HepG2 (cell line): ENCODE results near the gene MCRS1. TPM values are rescaled to one million over a fixed set of nuclear protein-coding genes. Genes with fewer than 3 reads are reported as not detected.

Experiments
- ATAD3A ChIP-seq: sonication (generic); formaldehyde crosslinking; IDR thresholded peaks from 2 replicates; pipeline ENCODE4 v1.4.0; 2020; ENCODE audit warnings: missing genetic modification reagents
- CBX1 ChIP-seq: IDR thresholded peaks from one replicate; pipeline ENCODE4 v1.6.1; 2016; ENCODE audit warnings: antibody characterized with exemption, low read depth
- GFI1 ChIP-seq: sonication (generic); formaldehyde crosslinking; IDR thresholded peaks from 2 replicates; pipeline ENCODE4 v1.5.0; 2020; ENCODE audit warnings: missing genetic modification reagents, mild to moderate bottlenecking, borderline replicate concordance
- HNRNPL ChIP-seq: fragments of 200-400 bp; formaldehyde crosslinking; IDR thresholded peaks from 2 replicates; pipeline ENCODE4 v1.6.1; 2017; ENCODE audit warnings: mild to moderate bottlenecking, low read depth, low read length
- MAZ ChIP-seq, 2 experiments: sonication (generic) in 1 of 2; formaldehyde crosslinking in 1 of 2; IDR thresholded peaks; 2 replicates each; pipeline versions ENCODE4 v1.5.0 to v1.6.1; 2012 to 2020; ENCODE audit warnings: low read depth in 2 of 2, mild to moderate bottlenecking in 2 of 2, borderline replicate concordance in 1 of 2, improper control_type of control experiment in 1 of 2, low read length in 1 of 2, missing genetic modification reagents in 1 of 2, moderate library complexity in 1 of 2
- MEF2D ChIP-seq: sonication (generic); formaldehyde crosslinking; IDR thresholded peaks from 2 replicates; pipeline ENCODE4 v1.5.1; 2020; ENCODE audit warnings: mild to moderate bottlenecking, missing genetic modification reagents
- MIXL1 ChIP-seq: IDR thresholded peaks from 2 replicates; pipeline ENCODE4 v1.6.1; 2016
- SYNCRIP ChIP-seq: fragments of 200-400 bp; formaldehyde crosslinking; IDR thresholded peaks from 2 replicates; pipeline ENCODE4 v1.6.1; 2018; ENCODE audit warnings: mild to moderate bottlenecking, low read depth, low read length; ENCODE audit not compliant: insufficient read depth
- TOE1 ChIP-seq: sonication (generic); formaldehyde crosslinking; IDR thresholded peaks from 2 replicates; pipeline ENCODE4 v1.4.0; 2020; ENCODE audit warnings: mild to moderate bottlenecking, missing genetic modification reagents
- ZBTB20 ChIP-seq: sonication (generic); formaldehyde crosslinking; IDR thresholded peaks from 2 replicates; pipeline ENCODE4 v1.8.1; 2023; ENCODE audit warnings: missing genetic modification reagents, low read depth, mild to moderate bottlenecking, borderline replicate concordance
- ZFX ChIP-seq: sonication (generic); formaldehyde crosslinking; IDR thresholded peaks from 2 replicates; pipeline ENCODE4 v1.4.0; 2020; ENCODE audit warnings: mild to moderate bottlenecking, low read depth, missing genetic modification reagents, moderate library complexity
- ZNF292 ChIP-seq: sonication (generic); formaldehyde crosslinking; IDR thresholded peaks from 2 replicates; pipeline ENCODE4 v1.8.1; 2022; ENCODE audit warnings: mild to moderate bottlenecking, low read depth, missing genetic modification reagents, borderline replicate concordance
- ZNF644 ChIP-seq: IDR thresholded peaks from 2 replicates; pipeline ENCODE4 v1.6.1; 2016; ENCODE audit warnings: low read depth
- ZNF713 ChIP-seq: sonication (generic); formaldehyde crosslinking; IDR thresholded peaks from 2 replicates; pipeline ENCODE4 v1.4.0; 2020; ENCODE audit warnings: mild to moderate bottlenecking, missing genetic modification reagents
- ZZZ3 ChIP-seq: sonication (generic); formaldehyde crosslinking; IDR thresholded peaks from 2 replicates; pipeline ENCODE4 v1.4.0; 2020; ENCODE audit warnings: missing genetic modification reagents, mild to moderate bottlenecking, borderline replicate concordance
- polyA plus RNA-seq, 8 experiments: library from polyadenylated mRNA; depleted of rRNA in 3 of 8; stranded (reverse) in 7 of 8; unstranded in 1 of 8; fragments of >200 nt; fragmentation: Illumina TruSeq in 4 of 8; extraction: Trizol in 4 of 8; gene quantifications; 2 replicates each; pipeline versions ENCODE4 v1.2.1 to v1.2.3, GENCODE V29; 2011 to 2016; ENCODE audit warnings: low read depth in 4 of 8, missing spikeins in 1 of 8, mixed read lengths in 1 of 8; ENCODE audit not compliant: insufficient read depth in 1 of 8
- total RNA-seq, 5 experiments: library from RNA; depleted of rRNA; stranded (reverse); fragments of >200 nt; fragmentation: Illumina TruSeq; extraction: Trizol; gene quantifications; 2 replicates each; pipeline ENCODE4 v1.2.3, GENCODE V29; 2016; ENCODE audit warnings: low read depth in 1 of 5
- TF ChIP-seq, protein P1 (sequence below): sonication (generic); formaldehyde crosslinking; IDR thresholded peaks from 2 replicates; pipeline ENCODE4 v1.4.0; 2020; ENCODE audit warnings: missing genetic modification reagents, borderline replicate concordance
- TF ChIP-seq, protein P2 (sequence below): sonication (generic); formaldehyde crosslinking; IDR thresholded peaks from 2 replicates; pipeline ENCODE4 v1.5.0; 2020; ENCODE audit warnings: missing genetic modification reagents
- TF ChIP-seq, protein P3 (sequence below), 2 experiments: sonication (generic) in 1 of 2; formaldehyde crosslinking in 1 of 2; IDR thresholded peaks; 2 replicates each; pipeline versions ENCODE4 v1.4.0 to v1.6.1; 2016 to 2020; ENCODE audit warnings: borderline replicate concordance in 1 of 2, low read depth in 1 of 2, mild to moderate bottlenecking in 1 of 2, missing genetic modification reagents in 1 of 2
- TF ChIP-seq, protein P4 (sequence below): IDR thresholded peaks from 2 replicates; pipeline ENCODE4 v1.6.1; 2016; ENCODE audit warnings: missing compliant biosample characterization, missing genetic modification reagents, borderline replicate concordance
- TF ChIP-seq, protein P5 (sequence below): sonication (generic); formaldehyde crosslinking; IDR thresholded peaks from 2 replicates; pipeline ENCODE4 v1.5.0; 2020; ENCODE audit warnings: missing genetic modification reagents

MCRS1 gene
- total and polyA plus RNA-seq, 2 of the 13 experiments (the other 11 are each of a cell fraction or from before 2014, with no cell fraction given): 51.0 to 66.3 TPM

DNA sequence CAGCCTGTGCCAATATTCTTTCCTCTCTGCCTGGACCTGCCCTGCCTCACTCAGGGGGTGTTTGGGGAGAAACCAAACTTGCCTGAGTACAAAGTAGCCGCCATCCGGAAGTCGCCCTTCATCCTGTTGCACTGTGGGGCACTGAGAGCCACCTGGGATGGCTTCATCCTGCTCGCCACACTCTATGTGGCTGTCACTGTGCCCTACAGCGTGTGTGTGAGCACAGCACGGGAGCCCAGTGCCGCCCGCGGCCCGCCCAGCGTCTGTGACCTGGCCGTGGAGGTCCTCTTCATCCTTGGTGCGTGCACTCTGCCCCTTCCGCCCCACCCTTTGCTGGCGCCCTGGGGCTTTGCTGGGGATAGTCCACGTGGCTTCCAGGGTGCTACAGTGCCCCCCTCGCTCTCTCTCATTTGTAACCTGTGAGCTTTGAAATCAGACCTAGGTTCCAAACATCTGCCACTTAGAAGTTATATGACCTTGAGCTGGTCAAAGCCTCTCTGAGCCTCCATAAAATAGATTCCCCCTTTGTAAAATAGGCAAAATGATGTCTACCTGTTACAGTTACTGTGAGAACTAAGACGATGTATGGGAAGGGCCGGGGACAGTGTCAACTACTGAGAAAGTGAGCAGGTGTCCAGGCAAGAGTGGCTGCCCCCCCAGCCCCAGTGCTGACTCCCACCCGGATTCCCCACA is 24.6 kb downstream of the MCRS1 start (continued):
- TF ChIP-seq ZBTB20 (CRISPR knock-in tag): no peak
- TF ChIP-seq ZNF292 (CRISPR knock-in tag): no peak
- TF ChIP-seq, protein P1, sequence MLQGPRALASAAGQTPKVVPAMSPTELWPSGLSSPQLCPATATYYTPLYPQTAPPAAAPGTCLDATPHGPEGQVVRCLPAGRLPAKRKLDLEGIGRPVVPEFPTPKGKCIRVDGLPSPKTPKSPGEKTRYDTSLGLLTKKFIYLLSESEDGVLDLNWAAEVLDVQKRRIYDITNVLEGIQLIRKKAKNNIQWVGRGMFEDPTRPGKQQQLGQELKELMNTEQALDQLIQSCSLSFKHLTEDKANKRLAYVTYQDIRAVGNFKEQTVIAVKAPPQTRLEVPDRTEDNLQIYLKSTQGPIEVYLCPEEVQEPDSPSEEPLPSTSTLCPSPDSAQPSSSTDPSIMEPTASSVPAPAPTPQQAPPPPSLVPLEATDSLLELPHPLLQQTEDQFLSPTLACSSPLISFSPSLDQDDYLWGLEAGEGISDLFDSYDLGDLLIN (CRISPR knock-in tag): no peak
- TF ChIP-seq HNRNPL: no peak
- TF ChIP-seq ZNF644 (CRISPR knock-in tag): no peak
- TF ChIP-seq, protein P2, sequence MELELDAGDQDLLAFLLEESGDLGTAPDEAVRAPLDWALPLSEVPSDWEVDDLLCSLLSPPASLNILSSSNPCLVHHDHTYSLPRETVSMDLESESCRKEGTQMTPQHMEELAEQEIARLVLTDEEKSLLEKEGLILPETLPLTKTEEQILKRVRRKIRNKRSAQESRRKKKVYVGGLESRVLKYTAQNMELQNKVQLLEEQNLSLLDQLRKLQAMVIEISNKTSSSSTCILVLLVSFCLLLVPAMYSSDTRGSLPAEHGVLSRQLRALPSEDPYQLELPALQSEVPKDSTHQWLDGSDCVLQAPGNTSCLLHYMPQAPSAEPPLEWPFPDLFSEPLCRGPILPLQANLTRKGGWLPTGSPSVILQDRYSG: no peak
- no peak for TF ChIP-seq ZNF713
- TF ChIP-seq MEF2D (CRISPR knock-in tag): no peak
- TF ChIP-seq, protein P3, sequence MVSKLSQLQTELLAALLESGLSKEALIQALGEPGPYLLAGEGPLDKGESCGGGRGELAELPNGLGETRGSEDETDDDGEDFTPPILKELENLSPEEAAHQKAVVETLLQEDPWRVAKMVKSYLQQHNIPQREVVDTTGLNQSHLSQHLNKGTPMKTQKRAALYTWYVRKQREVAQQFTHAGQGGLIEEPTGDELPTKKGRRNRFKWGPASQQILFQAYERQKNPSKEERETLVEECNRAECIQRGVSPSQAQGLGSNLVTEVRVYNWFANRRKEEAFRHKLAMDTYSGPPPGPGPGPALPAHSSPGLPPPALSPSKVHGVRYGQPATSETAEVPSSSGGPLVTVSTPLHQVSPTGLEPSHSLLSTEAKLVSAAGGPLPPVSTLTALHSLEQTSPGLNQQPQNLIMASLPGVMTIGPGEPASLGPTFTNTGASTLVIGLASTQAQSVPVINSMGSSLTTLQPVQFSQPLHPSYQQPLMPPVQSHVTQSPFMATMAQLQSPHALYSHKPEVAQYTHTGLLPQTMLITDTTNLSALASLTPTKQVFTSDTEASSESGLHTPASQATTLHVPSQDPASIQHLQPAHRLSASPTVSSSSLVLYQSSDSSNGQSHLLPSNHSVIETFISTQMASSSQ (IDR thresholded peaks at IDR 0.05; ENCODE audit: low read depth): no peak
- TF ChIP-seq, protein P3 (CRISPR knock-in tag; IDR thresholded peaks at IDR 0.05; ENCODE audit: borderline replicate concordance): no peak
- TF ChIP-seq ZFX: peak; percentile 41; the same call in 1 of the 2 replicates
- TF ChIP-seq, protein P4, sequence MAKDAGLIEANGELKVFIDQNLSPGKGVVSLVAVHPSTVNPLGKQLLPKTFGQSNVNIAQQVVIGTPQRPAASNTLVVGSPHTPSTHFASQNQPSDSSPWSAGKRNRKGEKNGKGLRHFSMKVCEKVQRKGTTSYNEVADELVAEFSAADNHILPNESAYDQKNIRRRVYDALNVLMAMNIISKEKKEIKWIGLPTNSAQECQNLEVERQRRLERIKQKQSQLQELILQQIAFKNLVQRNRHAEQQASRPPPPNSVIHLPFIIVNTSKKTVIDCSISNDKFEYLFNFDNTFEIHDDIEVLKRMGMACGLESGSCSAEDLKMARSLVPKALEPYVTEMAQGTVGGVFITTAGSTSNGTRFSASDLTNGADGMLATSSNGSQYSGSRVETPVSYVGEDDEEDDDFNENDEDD (CRISPR knock-in tag): peak; percentile 27; the same call in 1 of the 2 replicates
- TF ChIP-seq SYNCRIP: no peak
- TF ChIP-seq TOE1: no peak
- TF ChIP-seq MIXL1 (CRISPR knock-in tag): no peak
- TF ChIP-seq, protein P5, sequence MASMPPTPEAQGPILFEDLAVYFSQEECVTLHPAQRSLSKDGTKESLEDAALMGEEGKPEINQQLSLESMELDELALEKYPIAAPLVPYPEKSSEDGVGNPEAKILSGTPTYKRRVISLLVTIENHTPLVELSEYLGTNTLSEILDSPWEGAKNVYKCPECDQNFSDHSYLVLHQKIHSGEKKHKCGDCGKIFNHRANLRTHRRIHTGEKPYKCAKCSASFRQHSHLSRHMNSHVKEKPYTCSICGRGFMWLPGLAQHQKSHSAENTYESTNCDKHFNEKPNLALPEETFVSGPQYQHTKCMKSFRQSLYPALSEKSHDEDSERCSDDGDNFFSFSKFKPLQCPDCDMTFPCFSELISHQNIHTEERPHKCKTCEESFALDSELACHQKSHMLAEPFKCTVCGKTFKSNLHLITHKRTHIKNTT (CRISPR knock-in tag): no peak
- no peak for TF ChIP-seq GFI1 (CRISPR knock-in tag)
- TF ChIP-seq ZZZ3 (CRISPR knock-in tag): no peak
- TF ChIP-seq ATAD3A (CRISPR knock-in tag): no peak
- no peak for TF ChIP-seq CBX1
- no peak for TF ChIP-seq MAZ (IDR thresholded peaks at IDR 0.05; ENCODE audit: borderline replicate concordance, low read depth, low read length)
- no peak for TF ChIP-seq MAZ (CRISPR knock-in tag; IDR thresholded peaks at IDR 0.05; ENCODE audit: low read depth)
